ENCODE measurements around the gene OR8I2.
"Not testable (repeated sequence)": the region's sequence is repeated elsewhere in the genome, so short reads cannot be mapped to it uniquely, and the experiment has no call there.

OR8I2 gene

GRCh38 chr11:56093008-56093407 is at the start of gene OR8I2:
Gene OR8I2, plus strand, starts transcription at chr11:56093308. Its CDS starts 0 bp downstream, at chr11:56093308.
- DNase-seq (ENCODE audit: low spot score) = no peak

GRCh38 chr11:56045538-56045937 is 47.6 kb upstream of the OR8I2 start:
- no peak for DNase-seq (ENCODE audit: low spot score)

- no peak for DNase-seq (ENCODE audit: low spot score)
These were observed 44.6 kb upstream of the OR8I2 start for GRCh38 chr11:56048480-56048879.

- no peak for DNase-seq (ENCODE audit: low spot score)
These were observed 43.6 kb upstream of the OR8I2 start for GRCh38 chr11:56049487-56049886.

- not testable (repeated sequence) for DNase-seq (ENCODE audit: low spot score)
These were observed 36.7 kb upstream of the OR8I2 start for GRCh38 chr11:56056366-56056765.

- DNase-seq (ENCODE audit: low spot score) = not testable (repeated sequence)
These were observed 35.4 kb upstream of the OR8I2 start for GRCh38 chr11:56057661-56058237.

- not testable (repeated sequence) for DNase-seq (ENCODE audit: low spot score)
These were observed 34.8 kb upstream of the OR8I2 start for GRCh38 chr11:56058260-56058780.

- DNase-seq (ENCODE audit: low spot score) = no peak
These were observed 26.1 kb upstream of the OR8I2 start for GRCh38 chr11:56066980-56067379.

- DNase-seq (ENCODE audit: low spot score) = no peak
These were observed 3.4 kb upstream of the OR8I2 start for GRCh38 chr11:56089697-56090096.

GRCh38 chr11:56103210-56103737 is 10.2 kb downstream of the OR8I2 start, which contains the start of gene OR8H2:
Gene OR8H2, plus strand, starts transcription at chr11:56103687. Its CDS starts 1,356 bp downstream, at chr11:56105043.
- no peak for DNase-seq (ENCODE audit: low spot score)

- no peak for DNase-seq (ENCODE audit: low spot score)
These were observed 29.0 kb downstream of the OR8I2 start, which contains the start of gene OR8H3 for GRCh38 chr11:56122073-56122472. Gene OR8H3, plus strand, starts transcription at chr11:56122373. Its CDS starts 0 bp downstream, at chr11:56122373.

GRCh38 chr11:56140151-56140661 is 47.1 kb downstream of the OR8I2 start, which contains the start of gene OR8J3:
Gene OR8J3, minus strand, starts transcription at chr11:56140201. Its CDS starts 2,483 bp downstream, at chr11:56137718.
- DNase-seq (ENCODE audit: low spot score) = no peak

- not testable (repeated sequence) for DNase-seq (ENCODE audit: low spot score)
These were observed 50.6 kb downstream of the OR8I2 start for GRCh38 chr11:56143681-56144080.

Data from cerebellar cortex (tissue), 1 donor.